Endothelial cell (in vitro differentiated cells): ENCODE results near the gene RGS7. TPM values are rescaled to one million over a fixed set of nuclear protein-coding genes. Genes with fewer than 3 reads are reported as not detected.

Experiments used
- DNase-seq: peaks from one replicate; pipeline ENCODE4 v3.0.0; 2021; ENCODE audit warnings: low spot score
- H3K27ac Mint-ChIP-seq: one replicate; pipeline ENCODE4 v1.8.0; 2021; ENCODE audit warnings: mixed read lengths, inconsistent platforms; ENCODE audit not compliant: unreplicated experiment
- H3K27me3 Mint-ChIP-seq: one replicate; pipeline ENCODE4 v1.8.0; 2021; ENCODE audit warnings: mild to moderate bottlenecking, moderate library complexity, mixed read lengths, inconsistent platforms; ENCODE audit not compliant: unreplicated experiment
- H3K36me3 Mint-ChIP-seq: one replicate; pipeline ENCODE4 v1.8.0; 2021; ENCODE audit warnings: mild to moderate bottlenecking, low read depth, mixed read lengths, inconsistent platforms; ENCODE audit not compliant: unreplicated experiment
- H3K4me1 Mint-ChIP-seq: one replicate; pipeline ENCODE4 v1.8.0; 2021; ENCODE audit warnings: mild to moderate bottlenecking, mixed read lengths, inconsistent platforms; ENCODE audit not compliant: unreplicated experiment
- H3K4me3 Mint-ChIP-seq: one replicate; pipeline ENCODE4 v1.8.0; 2021; ENCODE audit warnings: mild to moderate bottlenecking, mixed read lengths, inconsistent platforms; ENCODE audit not compliant: unreplicated experiment
- H3K9me3 Mint-ChIP-seq: one replicate; pipeline ENCODE4 v1.8.0; 2021; ENCODE audit warnings: mixed read lengths, inconsistent platforms; ENCODE audit not compliant: unreplicated experiment
- total RNA-seq: library from RNA; stranded (reverse); fragmentation: NEBNext Ultra II Directional; extraction: Animal tissue kit (Norgen Biotek cat#: 25700); gene quantifications from one replicate; pipeline ENCODE4 v1.2.1, GENCODE V29; 2021; ENCODE audit not compliant: unreplicated experiment
- TF ChIP-seq, protein P1 (sequence below): fragments of 200-600 bp; sonication (generic); IDR thresholded peaks from one replicate; pipeline ENCODE4 v1.5.0; 2021; ENCODE audit warnings: antibody characterized with exemption; ENCODE audit not compliant: unreplicated experiment

Gene RGS7
- total RNA-seq, 1 donor from 2014 or later = 1.4 TPM

DNA sequence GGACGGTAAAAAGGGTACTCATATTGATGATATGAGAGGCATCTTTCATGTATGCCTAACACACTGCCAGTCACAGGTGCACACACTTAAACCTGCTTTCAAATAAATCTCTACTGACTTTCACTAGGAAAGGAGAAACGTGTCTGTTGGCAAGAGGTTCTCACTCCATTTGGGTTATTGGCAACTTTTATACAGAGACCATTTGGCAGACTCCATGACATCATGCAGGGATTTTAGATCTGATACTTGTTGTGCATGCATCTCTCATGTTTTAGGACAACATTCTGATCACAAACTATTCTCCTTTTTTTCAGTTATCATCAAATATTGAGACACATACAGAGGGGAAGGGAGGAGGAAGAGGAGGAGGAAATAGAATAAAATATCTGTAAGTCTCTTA is 31.5 kb downstream of the RGS7 start:
- TF ChIP-seq, protein P1, sequence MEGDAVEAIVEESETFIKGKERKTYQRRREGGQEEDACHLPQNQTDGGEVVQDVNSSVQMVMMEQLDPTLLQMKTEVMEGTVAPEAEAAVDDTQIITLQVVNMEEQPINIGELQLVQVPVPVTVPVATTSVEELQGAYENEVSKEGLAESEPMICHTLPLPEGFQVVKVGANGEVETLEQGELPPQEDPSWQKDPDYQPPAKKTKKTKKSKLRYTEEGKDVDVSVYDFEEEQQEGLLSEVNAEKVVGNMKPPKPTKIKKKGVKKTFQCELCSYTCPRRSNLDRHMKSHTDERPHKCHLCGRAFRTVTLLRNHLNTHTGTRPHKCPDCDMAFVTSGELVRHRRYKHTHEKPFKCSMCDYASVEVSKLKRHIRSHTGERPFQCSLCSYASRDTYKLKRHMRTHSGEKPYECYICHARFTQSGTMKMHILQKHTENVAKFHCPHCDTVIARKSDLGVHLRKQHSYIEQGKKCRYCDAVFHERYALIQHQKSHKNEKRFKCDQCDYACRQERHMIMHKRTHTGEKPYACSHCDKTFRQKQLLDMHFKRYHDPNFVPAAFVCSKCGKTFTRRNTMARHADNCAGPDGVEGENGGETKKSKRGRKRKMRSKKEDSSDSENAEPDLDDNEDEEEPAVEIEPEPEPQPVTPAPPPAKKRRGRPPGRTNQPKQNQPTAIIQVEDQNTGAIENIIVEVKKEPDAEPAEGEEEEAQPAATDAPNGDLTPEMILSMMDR = no peak
- Mint-ChIP-seq H3K36me3 (no peaks in the 10 kb centered on the region), H3K27ac (no peak overlapping the region), H3K9me3 (no peaks in the 10 kb centered on the region), H3K27me3 (no peaks in the 10 kb centered on the region), H3K4me3 (no peak overlapping the region), H3K4me1 (no peaks in the 10 kb centered on the region)
- DNase-seq = no peak

DNA sequence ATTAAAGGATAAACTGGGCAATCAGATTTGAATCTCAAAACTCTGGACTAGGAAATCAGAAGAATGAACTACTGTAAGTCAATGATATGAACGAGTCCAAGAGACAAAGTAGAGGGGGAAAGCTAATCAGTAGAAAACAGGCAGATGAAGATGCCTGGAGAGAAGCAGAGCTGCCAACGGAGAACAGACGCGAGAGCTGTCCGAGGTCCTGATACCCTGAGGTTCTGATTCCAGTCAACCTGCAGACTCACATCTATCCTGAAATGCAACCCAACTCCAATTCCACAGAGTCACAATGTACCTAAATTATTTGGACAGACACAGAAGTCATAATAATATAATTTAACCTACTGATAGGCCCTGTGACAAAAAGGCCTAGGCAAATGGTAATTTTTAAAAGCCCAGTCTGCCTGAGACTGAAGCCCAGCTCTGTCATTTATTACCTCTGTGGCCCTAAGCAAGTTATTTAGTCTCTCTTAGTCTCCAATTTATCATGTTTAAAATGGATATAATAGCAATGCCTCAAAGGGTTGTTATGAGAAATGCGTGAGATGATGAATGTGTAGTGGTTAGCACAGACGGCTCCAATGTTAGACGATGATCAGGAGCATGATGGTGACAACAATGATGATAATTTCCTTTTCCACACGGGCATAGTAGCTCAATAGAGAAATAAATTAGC is 33.4 kb downstream of the RGS7 start:
- H3K4me1 Mint-ChIP-seq = no peaks in the 10 kb centered on the region
- no peaks in the 10 kb centered on the region for H3K27me3 Mint-ChIP-seq
- H3K4me3 Mint-ChIP-seq = no peak overlapping the region
- peak; percentile 68 for DNase-seq
- H3K27ac Mint-ChIP-seq = no peak overlapping the region
- H3K9me3 Mint-ChIP-seq = no peaks in the 10 kb centered on the region
- TF ChIP-seq, protein P1 = no peak
- H3K36me3 Mint-ChIP-seq = no peaks in the 10 kb centered on the region

DNA sequence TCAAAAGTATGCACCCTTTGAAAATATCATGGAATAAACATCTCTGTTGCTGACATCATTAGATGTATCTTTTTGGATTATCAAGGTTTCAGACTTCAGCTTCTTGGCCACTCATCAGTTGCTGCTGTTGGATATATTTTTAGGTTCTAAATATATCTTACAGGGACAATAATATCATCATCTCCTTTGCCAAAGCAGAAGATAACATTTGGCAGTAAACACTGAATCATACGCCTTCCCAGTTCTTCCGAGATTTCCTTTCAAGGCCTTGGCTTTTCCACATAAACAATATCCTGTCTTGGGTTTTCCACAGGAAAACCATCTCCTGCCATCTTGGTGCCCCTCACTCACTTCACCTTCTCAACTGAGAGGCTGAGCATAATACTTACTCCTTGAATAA is 39.3 kb downstream of the RGS7 start:
- Mint-ChIP-seq H3K36me3 (no peaks in the 10 kb centered on the region), H3K27ac (no peak overlapping the region), H3K9me3 (no peaks in the 10 kb centered on the region), H3K4me1 (no peaks in the 10 kb centered on the region), H3K4me3 (no peak overlapping the region), H3K27me3 (no peaks in the 10 kb centered on the region)
- DNase-seq = no peak
- TF ChIP-seq, protein P1 = no peak

DNA sequence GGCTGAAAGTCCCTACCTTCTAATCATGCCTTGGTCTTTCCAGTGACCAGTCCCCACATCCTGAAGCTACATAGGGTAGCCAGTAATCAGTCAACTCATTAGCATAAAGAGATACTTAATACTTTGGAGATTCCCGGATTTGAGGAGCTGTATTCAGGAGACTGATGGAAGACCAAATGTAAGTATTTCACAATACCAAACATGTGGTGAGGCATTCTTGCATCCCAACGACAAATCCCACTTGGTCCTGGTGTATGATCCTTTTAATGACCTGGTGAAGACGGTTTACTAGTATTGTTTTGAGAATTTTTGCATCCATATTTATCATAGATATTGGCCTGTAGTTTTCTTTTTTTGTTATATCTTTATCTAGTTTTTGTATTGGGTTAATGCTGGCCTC is 40.6 kb downstream of the RGS7 start:
- H3K4me3 Mint-ChIP-seq = no peak overlapping the region

More for the DNA sequence above, 40.6 kb downstream of the RGS7 start:
- Mint-ChIP-seq H3K9me3 (no peaks in the 10 kb centered on the region), H3K27me3 (no peaks in the 10 kb centered on the region), H3K4me1 (no peaks in the 10 kb centered on the region), H3K27ac (no peak overlapping the region), H3K36me3 (no peaks in the 10 kb centered on the region)
- TF ChIP-seq, protein P1 = no peak
- no peak for DNase-seq
